Hepatocyte (in vitro differentiated cells): ENCODE results near the gene CD2. TPM values are rescaled to one million over a fixed set of nuclear protein-coding genes. Genes with fewer than 3 reads are reported as not detected.

Experiments
- DNase-seq: peaks from one replicate; pipeline ENCODE4 v3.0.0-alpha.2; 2016; ENCODE audit warnings: low spot score
- H2AFZ ChIP-seq: fragments of 200-600 bp; sonication (generic); 2 replicates; pipeline ENCODE4 v1.6.0; 2016; ENCODE audit warnings: antibody characterized with exemption, mild to moderate bottlenecking
- H3K27ac ChIP-seq: fragments of 200-600 bp; sonication (generic); 2 replicates; pipeline ENCODE4 v1.5.1; 2016; ENCODE audit warnings: mild to moderate bottlenecking
- H3K27me3 ChIP-seq: fragments of 200-600 bp; sonication (generic); 2 replicates; pipeline ENCODE4 v1.6.1; 2016
- H3K36me3 ChIP-seq: fragments of 200-600 bp; sonication (generic); replicated peaks from 2 replicates; pipeline ENCODE4 v1.5.1; 2016; ENCODE audit warnings: low read depth; ENCODE audit not compliant: insufficient read depth
- H3K4me1 ChIP-seq: fragments of 200-600 bp; sonication (generic); 2 replicates; pipeline ENCODE4 v1.5.1; 2016; ENCODE audit warnings: mild to moderate bottlenecking, moderate library complexity; ENCODE audit not compliant: insufficient read depth
- H3K4me2 ChIP-seq: fragments of 200-600 bp; sonication (generic); 2 replicates; pipeline ENCODE4 v1.6.0; 2016
- H3K4me3 ChIP-seq: fragments of 200-600 bp; sonication (generic); 2 replicates; pipeline ENCODE4 v1.5.1; 2016; ENCODE audit warnings: mild to moderate bottlenecking
- H3K79me2 ChIP-seq: fragments of 200-600 bp; sonication (generic); 2 replicates; pipeline ENCODE4 v1.6.0; 2017; ENCODE audit warnings: mild to moderate bottlenecking
- H3K9me2 ChIP-seq: fragments of 200-600 bp; sonication (generic); replicated peaks from 2 replicates; pipeline ENCODE4 v1.6.0; 2017; ENCODE audit warnings: mild to moderate bottlenecking; ENCODE audit not compliant: insufficient read depth
- H3K9me3 ChIP-seq: fragments of 200-600 bp; sonication (generic); 2 replicates; pipeline ENCODE4 v1.5.1; 2016; ENCODE audit warnings: low read depth, mild to moderate bottlenecking
- H4K20me1 ChIP-seq: fragments of 200-600 bp; sonication (generic); 2 replicates; pipeline ENCODE4 v1.6.0; 2016; ENCODE audit warnings: mild to moderate bottlenecking; ENCODE audit not compliant: insufficient read depth, poor library complexity, severe bottlenecking
- EZH2 ChIP-seq: fragments of 200-600 bp; sonication (generic); IDR thresholded peaks from 2 replicates; pipeline ENCODE4 v1.6.1; 2016; ENCODE audit warnings: antibody characterized with exemption, mild to moderate bottlenecking, borderline replicate concordance
- EZH2phosphoT487 ChIP-seq: fragments of 200-600 bp; sonication (generic); IDR thresholded peaks from one replicate; pipeline ENCODE4 v1.6.1; 2018; ENCODE audit warnings: antibody characterized with exemption, mild to moderate bottlenecking, low read depth, moderate library complexity; ENCODE audit not compliant: unreplicated experiment, severe bottlenecking
- WGBS: methylation state at CpG from one replicate; pipeline ENCODE4 v1.1.6; 2016; ENCODE audit warnings: low lambda C conversion rate; ENCODE audit errors: missing lambda C conversion rate; 5-methylcytosine and 5-hydroxymethylcytosine counted together
- polyA plus RNA-seq: library from polyadenylated mRNA; unstranded; fragments of >200 nt; fragmentation: Nextera tagmentation; extraction: Ambion mirVana; gene quantifications from 2 replicates; pipeline ENCODE4 v1.2.1, GENCODE V29; 2016
- total RNA-seq: library from RNA; depleted of rRNA; stranded (reverse); fragments of >200 nt; gene quantifications from 2 replicates; pipeline ENCODE4 v1.2.3, GENCODE V29; 2014
- TF ChIP-seq, protein P1 (sequence below): fragments of 200-600 bp; sonication (generic); IDR thresholded peaks from 2 replicates; pipeline ENCODE4 v1.5.1; 2016; ENCODE audit warnings: antibody characterized with exemption, mild to moderate bottlenecking; ENCODE audit not compliant: poor library complexity

Gene CD2
- total and polyA plus RNA-seq, 2 experiments from 2014 or later, result 0.08 to 0.13 TPM

DNA sequence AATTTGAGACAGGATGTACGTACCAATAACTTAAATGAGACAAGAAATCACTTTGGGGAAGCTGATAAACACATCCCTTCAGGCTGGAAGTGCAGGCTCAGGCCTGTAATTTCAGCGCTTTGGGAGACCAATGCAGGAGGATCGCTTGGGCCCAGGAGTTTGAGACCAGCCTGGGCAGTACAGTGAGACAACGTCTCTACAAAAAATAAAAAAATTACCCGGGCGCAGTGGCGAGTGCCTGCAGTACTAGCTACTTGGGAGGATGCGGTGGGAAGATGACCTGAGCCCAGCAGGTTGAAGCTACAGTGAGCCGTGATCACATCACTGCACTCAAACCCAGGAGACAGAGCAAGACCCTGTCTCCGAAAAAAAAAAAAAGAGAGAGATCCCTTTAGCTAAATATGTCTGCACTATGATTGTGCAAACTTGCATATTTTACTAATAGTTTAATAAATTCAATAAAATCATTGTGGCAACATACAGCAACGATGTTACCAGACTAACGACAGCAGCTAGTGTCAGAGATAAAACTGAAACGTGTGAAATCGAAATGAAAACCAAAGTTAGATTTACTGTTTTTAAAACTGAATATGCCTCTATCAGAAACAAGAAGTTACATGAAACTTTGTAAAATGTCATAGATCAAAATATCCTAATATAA is 54.7 kb downstream of the CD2 start:
- Histone ChIP-seq H3K4me3 (no peak overlapping the region), H2AFZ (no peak overlapping the region), H3K27ac (no peak overlapping the region), H4K20me1 (no peaks in the 10 kb centered on the region), H3K4me2 (no peak overlapping the region), H3K36me3 (no peaks in the 10 kb centered on the region), H3K9me2 (no peaks in the 10 kb centered on the region), H3K4me1 (no peaks in the 10 kb centered on the region), H3K9me3 (no peaks in the 10 kb centered on the region), H3K79me2 (no peaks in the 10 kb centered on the region), H3K27me3 (no peaks in the 10 kb centered on the region)
- 90% methylated on average over 14 of the region's 14 CpGs for whole genome bisulfite sequencing
- DNase-seq, result no peak
- TF ChIP-seq, protein P1, sequence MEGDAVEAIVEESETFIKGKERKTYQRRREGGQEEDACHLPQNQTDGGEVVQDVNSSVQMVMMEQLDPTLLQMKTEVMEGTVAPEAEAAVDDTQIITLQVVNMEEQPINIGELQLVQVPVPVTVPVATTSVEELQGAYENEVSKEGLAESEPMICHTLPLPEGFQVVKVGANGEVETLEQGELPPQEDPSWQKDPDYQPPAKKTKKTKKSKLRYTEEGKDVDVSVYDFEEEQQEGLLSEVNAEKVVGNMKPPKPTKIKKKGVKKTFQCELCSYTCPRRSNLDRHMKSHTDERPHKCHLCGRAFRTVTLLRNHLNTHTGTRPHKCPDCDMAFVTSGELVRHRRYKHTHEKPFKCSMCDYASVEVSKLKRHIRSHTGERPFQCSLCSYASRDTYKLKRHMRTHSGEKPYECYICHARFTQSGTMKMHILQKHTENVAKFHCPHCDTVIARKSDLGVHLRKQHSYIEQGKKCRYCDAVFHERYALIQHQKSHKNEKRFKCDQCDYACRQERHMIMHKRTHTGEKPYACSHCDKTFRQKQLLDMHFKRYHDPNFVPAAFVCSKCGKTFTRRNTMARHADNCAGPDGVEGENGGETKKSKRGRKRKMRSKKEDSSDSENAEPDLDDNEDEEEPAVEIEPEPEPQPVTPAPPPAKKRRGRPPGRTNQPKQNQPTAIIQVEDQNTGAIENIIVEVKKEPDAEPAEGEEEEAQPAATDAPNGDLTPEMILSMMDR, result no peak
- TF ChIP-seq EZH2, result no peak
- TF ChIP-seq EZH2phosphoT487, result no peak

- no peak for DNase-seq
- Histone ChIP-seq H3K9me3 (no peaks in the 10 kb centered on the region), H3K27ac (no peak overlapping the region), H3K36me3 (no peaks in the 10 kb centered on the region), H4K20me1 (no peaks in the 10 kb centered on the region), H3K4me3 (no peak overlapping the region), H3K27me3 (no peaks in the 10 kb centered on the region), H3K4me1 (no peaks in the 10 kb centered on the region), H3K4me2 (no peak overlapping the region), H2AFZ (no peak overlapping the region), H3K9me2 (no peaks in the 10 kb centered on the region), H3K79me2 (no peaks in the 10 kb centered on the region)
- TF ChIP-seq, protein P1, result no peak
- TF ChIP-seq EZH2, result no peak
- 89% methylated on average over 1 of the region's 1 CpG for WGBS
These were observed 57.1 kb downstream of the CD2 start for GRCh38 chr1:116811321-116811720.

DNA sequence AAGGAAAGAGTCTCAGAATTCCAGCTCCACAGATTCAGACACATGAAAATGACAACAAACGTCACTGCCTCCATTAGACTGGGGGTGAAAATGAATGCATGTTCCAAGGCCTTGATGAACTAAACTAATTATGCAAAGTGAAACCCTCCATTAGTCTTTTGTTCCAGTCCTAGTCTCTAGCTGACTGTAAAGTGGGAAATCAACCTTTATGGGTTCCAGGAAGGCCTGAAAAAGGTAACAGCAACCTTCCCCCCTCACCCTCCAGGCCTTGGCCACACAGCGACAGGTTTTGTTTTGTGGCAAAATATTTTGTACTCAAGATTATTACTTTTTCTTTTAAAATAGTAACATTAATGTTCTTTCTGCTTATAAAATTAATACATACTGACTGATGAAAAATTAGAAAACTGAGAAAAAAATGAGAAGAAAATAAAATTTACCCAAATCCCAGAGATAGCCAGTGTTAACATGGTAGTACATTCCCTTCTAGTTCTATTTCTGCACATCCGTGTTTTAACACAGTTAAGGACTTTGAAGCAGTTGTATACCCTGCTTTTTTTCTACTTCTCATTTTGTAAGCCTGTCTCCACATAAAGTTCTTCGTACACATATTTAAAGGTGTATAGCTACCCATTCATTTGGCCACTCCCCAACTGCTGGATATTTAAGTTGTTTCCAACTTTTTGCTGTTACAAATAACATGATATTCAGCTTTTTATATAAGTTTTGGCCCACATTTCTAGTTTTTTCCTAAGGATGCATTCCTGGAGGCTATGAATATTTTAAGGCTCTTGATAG is 60.9 kb downstream of the CD2 start:
- DNase-seq, result no peak
- 87% methylated on average over 4 of the region's 4 CpGs for WGBS
- H3K4me2 ChIP-seq, result no peak overlapping the region
- TF ChIP-seq EZH2, result no peak
- no peak for TF ChIP-seq EZH2phosphoT487
- TF ChIP-seq, protein P1, result no peak
- no peaks in the 10 kb centered on the region for H3K79me2 ChIP-seq
- no peaks in the 10 kb centered on the region for H3K9me2 ChIP-seq
- H3K27me3 ChIP-seq, result no peaks in the 10 kb centered on the region
- no peak overlapping the region for H3K27ac ChIP-seq
- H3K4me3 ChIP-seq, result no peak overlapping the region
- no peak overlapping the region for H2AFZ ChIP-seq
- no peaks in the 10 kb centered on the region for H4K20me1 ChIP-seq
- H3K4me1 ChIP-seq, result no peaks in the 10 kb centered on the region
- no peaks in the 10 kb centered on the region for H3K36me3 ChIP-seq
- no peaks in the 10 kb centered on the region for H3K9me3 ChIP-seq
